Right forelimb (tissue), 1 donor: Measurements from ENCODE around the gene STPG2.
"Not testable (repeated sequence)": the region's sequence is repeated elsewhere in the genome, so short reads cannot be mapped to it uniquely, and the experiment has no call there.

Source experiments
- DNase-seq: peaks from one replicate; pipeline ENCODE4 v3.0.0-alpha.2; 2018

STPG2 gene

DNA sequence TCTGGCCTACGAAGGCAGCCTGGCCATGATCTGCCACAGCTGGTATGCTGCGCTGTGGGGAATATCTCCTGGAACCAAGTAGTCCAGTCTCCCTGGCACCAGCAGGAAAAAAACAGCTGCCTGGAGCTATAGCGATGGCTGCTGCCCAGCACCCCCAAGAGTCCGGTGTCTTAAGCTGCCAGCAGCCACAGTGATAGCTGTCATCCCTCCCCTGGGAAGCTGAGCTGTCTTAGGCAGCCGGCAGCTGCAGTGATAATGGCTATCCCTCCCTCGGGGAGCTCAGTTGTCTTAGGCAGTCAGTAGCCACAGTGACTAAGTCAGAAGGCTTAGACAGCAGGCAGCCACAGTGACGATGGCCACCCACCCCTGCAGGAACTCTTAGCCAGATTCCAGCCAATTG, 205.1 kb downstream of the STPG2 start:
- no peak for DNase-seq

DNA sequence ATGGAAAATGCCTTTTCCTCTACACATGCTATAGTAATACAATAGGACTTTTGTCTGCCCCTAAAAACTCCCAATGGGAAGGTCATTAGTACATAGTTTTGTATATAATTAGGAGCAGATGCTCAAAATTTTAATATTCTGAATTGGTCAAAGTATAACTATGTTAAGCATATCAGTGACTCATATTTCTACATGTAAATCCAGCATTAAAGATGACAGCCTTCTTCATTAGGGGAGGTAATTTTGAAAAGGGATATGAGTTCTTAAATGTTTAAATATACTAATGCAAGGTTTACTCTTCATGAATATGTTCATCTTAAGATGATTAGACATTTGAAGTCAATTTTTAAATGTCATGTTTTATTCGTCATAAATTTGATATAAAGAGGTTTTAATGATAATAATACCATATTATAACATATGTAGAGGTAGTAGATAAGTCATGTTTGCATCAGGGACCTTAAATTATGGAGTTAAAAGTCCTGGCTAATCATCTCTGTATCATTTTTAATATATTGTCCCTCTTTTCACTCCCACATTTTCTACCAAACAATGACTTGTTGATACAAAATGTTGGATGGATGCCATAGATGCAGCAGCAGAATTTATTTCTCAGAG, 218.8 kb downstream of the STPG2 start:
- no peak for DNase-seq

DNA sequence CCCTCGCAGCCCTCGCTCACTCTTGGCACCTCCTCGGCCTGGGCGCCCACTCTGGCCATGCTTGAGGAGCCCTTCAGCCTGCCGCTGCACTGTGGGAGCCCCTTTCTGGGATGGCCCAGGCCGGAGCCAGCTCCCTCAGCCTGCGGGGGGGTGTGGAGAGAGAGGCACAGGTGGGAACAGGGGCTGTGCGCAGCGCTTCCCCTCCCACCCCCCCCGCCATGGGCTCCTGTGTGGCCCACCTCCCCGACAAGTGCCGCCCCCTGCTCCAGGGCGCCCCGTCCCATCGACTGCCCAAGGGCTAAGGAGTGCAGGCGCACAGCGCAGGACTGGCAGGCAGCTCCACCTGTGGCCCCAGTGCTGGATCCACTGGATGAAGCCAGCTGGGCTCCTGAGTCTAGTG, 220.2 kb downstream of the STPG2 start:
- DNase-seq, result no peak

DNA sequence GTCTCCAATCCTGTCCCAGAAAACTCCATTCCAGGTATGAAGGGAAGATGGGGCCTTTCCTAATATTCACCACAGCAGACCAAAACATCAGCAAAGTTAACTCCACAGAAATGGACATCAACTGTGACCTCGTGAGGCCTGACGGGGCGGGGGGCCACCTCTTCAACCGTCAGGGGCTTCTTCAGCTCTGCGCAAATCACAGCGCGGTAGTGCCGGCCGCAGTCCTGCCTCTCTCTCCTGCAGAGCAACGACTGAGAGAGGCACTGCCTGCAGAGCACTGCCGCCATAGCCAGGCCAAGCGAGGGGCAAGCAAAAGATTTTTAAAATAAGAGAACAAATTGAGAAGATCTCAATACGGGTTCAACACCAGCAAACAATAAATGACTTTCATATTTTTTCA, 226.2 kb downstream of the STPG2 start:
- DNase-seq, result no peak

DNA sequence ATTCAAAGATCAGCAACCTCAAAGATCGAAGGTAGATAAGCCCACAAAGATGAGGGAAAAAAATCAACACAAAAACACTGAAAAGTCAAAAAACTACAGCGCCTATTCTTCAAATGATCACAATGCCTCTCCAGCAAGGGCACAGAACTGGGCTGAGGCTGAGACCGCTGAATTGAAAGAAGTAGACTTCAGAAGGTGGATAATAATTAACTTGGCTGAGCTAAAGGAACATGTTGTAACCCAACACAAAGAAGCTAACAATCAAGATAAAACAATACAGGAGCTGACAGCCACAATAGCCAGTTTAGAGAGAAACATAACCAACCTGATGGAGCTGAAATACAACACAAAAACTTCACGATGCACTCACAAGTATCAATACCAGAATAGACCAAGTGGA, 231.1 kb downstream of the STPG2 start:
- no peak for DNase-seq

DNA sequence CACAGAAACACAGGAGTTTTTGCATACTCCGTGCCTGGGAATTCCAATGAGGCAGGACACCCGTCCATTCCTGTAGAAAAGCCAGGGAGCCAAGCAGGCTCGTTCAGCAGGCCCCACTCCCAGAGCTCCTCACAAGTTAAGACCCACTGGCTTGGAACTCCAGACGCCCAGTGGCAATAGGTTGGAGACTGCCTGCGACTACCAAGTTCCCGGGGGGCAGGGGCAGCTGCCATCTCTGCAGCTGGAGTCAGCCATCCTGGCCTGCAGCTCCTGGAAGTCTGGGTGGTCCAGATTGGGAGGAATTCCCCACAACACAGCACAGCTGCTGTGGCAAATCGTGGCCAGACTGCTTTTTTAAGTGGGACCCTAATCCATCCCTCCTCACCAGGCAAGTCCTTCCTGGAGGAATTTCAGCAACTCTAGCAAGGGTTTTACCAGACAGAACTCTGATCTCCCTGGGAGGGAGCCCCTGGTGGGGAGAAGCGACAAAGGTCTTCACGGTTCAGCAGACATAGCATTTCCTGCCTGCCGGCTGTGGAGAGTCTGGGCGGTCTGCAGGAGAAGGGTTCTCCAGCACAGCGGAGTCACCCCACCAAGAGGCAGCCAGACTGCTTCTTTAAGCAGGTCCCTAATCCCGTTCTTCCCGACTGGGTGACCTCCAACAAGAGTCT, 231.9 kb downstream of the STPG2 start:
- no peak for DNase-seq

DNA sequence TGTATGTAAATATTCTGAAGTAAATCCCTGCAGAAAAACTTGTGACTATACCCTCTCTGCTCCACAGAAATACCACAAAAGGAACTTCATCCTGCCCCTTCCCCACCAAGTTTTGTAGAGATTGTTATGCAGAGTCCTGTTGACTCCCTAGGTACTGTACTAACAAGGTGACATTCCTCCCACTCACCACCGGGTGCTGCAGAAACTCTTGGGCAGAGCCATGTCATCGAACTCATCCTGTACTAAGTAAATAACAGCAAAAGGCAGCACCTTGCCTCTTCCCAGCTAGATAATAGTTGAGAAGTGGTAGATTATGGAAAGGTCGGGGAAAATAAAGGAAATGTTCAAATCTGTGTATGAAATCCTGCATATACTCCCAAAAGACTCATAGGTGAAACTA, 233.3 kb downstream of the STPG2 start:
- DNase-seq, result no peak

DNA sequence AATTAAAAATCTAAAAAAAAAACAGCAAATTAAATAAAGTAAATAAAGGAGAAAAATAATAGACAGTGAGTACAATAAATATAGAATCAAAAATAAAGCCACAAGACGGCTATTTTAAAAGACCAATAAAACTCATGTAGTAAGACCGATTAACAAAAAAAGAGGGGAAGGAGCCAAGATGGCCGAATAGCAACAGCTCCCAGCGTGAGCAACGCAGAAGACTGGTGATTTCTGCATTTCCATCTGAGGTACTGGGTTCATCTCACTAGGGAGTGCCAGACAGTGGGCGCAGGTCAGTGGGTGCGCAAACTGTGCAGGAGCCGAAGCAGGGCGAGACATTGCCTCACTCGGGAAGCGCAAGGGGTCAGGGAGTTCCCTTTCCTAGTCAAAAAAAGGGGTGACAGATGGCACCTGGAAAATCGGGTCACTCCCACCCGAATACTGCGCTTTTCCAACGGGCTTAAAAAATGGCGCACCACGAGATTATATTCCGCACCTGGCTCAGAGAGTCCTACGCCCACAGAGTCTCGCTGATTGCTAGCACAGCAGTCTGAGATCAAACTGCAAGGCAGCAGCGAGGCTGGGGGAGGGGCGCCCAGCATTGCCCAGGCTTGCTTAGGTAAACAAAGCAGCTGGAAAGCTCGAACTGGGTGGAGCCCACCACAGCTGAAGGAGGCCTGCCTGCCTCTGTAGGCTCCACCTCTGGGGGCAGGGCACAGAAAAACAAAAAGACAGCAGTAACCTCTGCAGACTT, 239.7 kb downstream of the STPG2 start:
- DNase-seq, result not testable (repeated sequence)

DNA sequence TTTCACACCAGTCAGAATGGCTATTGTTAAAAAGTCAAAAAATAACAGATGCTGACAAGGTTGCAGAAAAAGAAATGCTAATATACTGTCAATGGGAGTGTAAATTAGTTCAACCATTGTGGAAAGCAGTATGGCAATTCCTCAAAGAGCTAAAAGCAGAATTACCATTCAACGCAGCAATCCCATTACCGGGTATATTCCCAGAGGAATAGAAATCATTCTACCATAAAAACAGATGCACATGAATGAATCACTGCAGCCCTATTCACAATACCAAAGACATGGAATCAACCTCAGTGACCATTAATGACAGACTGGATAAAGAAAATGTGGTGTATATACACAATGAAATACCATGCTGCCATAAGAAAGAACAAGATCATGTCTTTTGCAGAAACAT, 243.0 kb downstream of the STPG2 start:
- no peak for DNase-seq

DNA sequence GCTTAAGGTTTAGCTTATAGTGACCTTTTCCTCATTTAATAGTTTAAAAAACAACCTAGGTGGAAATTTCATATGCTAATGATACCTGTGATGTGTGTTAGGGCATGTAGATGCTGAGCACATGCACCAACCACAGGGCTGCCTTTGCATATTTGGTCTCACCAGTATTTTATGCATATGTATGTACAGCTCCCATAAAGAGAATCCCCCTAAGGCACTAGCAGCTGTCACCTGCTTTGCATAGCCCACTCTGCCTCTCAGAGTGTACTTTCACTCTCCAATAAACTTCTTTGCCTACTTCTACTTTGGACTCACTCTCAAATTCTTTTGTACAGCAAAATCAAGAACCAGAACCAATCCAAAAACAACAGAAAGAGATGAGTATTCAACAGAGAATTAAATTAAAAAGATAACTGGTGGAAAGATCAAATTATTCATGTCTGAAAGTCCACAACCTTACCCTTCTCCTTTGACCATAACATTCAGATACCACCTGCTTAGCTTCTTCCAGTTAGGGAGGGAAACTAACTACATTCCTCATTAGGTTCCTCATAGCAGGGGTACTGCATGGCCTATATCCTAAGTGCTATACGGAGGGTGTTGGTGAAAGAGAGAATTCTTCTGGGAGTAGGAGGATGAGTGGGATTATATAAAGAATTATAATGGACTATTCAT, 250.5 kb downstream of the STPG2 start:
- no peak for DNase-seq

DNA sequence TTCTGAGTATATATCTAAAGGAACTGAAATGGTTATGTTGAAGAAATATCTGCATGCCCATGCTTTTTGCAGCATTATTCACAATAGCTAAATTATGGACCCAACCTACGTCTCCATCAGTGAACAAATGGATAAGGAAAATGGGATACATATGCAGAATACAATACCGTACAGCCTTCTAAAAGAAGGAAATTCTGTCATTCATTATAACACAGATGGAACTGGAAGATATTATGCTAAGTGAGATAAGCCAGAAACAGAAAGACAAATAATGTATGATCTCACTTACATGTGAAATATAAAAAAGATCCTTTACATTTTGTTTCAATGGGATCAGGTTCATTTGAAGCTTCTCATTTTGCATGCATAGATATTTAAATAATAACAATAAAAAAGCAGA, 263.3 kb downstream of the STPG2 start:
- DNase-seq, result no peak

DNA sequence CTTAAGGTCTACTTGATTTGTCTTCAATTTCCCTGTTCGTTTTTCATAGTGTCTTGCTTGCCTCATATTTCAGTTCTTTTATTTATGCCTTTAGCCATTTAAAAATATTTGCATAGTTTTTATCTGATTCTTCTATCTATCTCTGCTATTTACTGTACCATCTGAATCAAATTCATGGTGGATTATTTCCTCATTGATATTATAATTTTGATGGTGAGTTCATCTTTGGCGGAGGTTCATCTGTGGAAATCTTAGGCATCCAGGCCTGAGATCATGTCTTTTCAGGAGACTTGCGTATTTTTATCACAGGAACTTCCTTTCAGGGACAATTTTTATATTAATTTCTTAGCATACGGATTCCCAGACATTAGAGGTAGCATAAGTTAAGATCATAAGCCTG, 275.2 kb downstream of the STPG2 start:
- DNase-seq, result no peak

DNA sequence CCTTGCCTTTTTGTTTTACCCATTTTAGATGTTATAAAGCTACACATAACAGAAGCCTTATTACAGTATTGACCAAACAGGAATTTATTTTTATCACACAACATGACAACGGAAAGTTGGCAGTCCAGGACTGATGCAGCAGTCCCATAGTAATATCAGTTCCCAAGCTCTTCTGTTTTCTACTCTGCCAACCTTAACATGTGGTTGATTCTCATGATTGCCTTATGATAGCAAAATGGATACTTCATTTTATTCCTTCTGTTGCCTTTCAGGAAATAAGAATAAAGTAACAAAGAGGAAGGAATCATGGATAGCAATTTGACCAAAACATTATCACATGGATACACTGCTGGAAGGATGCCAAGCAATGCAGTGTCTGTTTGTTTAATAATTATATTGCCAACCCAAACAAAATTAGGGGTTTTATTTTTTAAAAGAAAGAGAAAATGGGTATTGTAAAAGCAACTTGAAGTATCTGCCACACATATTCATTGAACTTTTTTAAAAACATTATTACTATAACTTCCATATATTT, 275.7 kb downstream of the STPG2 start:
- DNase-seq, result no peak

DNA sequence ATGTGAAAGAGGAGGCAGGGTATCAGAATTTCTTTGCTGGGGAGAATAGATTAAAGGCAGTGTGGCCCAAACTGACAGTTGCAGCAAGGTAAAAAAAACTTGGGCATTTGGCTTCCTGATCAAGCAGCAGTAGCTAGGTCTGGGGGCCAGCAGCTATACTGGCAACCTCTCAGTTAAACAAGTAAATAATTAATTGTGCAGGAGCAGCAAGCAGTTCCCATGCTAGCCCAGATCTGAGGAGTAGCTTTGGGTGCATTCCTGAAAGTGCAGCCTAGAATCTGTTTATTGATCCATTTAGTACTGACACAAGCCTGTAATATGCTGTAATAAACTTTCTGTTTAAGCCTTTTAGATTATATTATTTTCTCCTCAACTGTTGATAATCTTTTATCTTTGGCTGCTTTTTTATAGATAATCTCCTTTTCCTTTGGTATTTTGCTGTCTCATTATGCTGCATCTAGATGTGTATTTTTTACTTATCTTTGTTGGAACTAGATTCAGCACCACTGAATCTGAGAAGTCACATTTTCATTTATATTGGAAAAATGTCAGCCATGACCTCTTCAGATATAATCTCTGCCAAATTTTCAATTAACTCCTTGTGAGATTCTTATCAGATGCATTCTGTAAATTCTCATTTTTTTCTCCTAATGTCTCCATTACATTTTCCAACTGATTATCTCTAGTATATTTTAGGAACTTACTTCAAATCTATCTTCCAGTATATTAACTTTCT, 276.3 kb downstream of the STPG2 start:
- no peak for DNase-seq

DNA sequence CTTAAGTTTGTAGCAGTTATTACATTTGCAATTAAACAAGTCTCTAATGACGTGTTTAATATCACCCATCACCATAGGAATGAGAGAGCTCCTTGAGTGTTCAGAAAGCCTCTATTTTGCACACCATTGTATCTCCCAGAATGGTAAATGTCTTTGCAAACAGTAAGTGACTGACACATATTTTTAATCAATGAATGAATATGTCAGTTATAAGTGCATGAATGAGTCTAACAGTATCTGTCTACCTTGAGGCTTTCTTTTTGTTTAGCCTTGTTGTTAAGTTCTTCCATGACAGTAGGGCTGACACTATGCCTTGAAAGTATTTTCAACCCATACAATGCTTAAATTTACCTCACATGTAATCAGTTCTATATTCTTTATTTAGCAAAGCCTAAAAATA, 292.2 kb downstream of the STPG2 start:
- no peak for DNase-seq

DNA sequence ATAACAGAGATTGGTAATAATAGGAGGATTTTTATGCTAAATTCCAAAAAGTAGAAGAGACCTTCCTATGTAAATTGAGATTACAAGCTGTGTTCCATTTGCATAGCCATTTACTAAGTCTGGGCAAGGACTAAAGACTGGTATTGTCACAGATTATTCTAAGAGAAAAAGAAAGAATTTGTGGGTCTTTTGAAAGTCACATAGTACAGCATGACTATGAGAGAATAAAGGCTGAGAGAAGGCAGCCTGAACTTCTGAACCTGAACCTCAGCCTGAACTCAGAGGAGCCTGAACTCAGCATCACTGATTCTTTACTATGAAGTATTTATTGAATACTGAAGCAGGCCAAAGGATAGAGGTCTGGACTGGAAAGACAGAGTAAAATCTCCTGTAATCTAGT, 297.5 kb downstream of the STPG2 start:
- DNase-seq, result no peak

DNA sequence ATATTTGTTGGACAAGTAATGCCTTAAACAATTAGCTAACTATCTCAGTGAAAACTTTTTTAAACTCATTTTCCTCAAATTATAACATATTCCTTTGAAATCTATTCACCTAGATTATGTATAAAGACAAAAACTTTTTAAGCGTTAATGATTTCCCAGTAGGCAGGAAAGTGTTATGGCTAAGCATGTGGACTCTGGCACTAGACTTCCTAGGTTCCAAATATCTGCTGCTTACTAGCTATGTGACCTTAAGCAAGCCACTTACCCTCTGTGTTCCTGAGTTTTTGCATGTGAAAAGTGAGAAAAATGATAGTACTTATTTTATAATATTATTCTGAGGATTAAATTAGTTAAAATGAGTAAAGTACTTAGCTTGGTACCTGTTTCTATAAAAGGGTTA, 301.8 kb downstream of the STPG2 start:
- no peak for DNase-seq

DNA sequence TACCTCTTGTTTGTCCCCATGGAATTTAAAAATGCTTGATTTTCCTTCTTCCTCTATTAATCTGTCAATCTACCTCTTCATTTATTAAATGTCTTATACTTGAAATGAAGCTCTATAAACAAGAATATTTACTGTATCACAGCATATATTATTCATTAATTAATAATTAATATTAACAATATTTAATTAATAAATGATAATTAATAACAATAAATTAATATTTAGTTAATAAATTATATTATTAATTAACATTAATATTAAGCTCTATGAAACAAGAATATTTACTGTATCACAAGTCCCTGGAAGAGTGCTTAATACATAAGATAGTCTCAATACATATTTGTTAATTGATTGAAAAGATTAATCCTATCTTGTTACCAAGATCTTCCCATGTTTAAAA, 306.6 kb downstream of the STPG2 start:
- DNase-seq, result no peak

DNA sequence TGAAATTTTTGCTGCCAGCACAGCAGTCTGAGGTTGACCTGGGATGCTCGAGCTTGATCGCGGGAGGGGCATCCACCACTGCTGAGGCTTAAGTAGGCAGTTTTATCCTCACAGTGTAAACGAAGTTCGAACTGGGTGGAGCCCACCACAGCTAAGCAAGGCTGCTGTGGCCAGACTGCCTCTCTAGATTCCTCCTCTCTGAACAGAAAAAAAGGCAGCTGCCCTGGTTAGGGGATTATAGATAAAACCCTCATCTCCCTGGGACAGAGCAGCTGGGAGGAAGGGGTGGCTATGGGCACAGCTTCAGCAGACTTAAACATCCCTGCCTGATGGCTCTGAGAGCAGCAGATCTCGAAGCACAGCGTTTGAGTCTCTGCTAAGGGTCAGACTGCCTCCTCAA, 314.6 kb downstream of the STPG2 start:
- no peak for DNase-seq

DNA sequence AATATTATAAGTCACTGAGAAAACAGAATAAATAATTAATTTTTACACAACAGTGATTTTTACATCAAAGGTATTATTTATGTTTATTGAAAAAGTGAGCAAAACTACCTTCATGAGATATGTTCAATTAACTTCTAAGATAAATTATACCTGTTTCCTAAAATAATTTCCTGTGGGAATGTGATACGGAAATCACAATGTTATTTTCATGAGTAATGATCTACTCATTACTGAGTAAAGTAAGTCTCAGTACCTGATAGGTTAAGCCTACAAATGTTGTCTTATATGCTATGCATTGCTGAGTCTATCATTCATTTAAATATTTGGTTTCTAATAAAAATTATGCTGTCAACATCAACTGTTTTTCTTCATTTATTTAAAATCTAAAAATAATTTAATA, 324.0 kb downstream of the STPG2 start:
- no peak for DNase-seq

DNA sequence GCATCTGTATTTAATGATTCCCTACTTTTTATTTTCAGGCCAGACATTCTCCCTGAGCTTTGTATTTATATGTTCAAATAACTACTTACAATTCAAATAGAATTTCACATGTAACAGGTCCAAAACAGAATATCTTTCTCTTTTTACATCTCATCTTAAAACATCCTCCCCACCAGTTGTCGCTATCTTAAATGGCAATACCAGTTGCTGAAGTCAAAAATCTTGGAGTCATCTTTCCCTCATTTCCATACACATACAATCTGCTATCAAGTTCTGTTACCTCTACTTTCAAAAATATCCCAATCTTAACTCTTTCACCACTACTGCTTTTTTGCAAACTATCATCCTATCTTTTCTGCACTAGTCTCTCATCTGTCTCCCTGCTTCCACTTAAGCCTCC, 330.5 kb downstream of the STPG2 start:
- no peak for DNase-seq

DNA sequence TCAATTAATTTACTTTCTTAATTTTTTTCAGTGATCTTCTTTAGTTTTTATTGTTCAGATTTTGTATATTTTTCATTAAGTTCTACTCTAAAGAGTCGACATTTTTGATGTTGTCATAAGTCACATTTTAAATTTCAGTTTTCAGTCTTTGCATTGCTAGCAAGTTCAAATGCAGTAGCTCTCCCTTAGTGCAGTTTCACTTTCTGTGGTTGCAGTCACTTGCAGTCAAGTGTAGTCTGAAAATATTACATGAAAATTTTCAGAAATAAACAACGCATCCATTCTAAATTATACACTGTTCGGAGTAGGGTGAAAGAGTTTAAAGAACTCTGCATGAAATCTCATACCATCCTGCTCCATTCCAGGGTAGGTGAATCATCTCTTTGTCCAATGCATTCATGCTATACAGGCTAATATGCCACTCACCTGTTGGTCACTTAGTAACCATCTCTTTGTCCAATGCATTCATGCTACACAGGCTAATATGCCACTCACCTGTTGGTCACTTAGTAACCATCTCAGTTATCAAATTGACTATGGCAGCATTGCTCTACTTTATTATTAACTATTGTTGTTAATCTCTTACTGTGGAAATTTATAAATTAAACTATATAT, 356.9 kb downstream of the STPG2 start:
- DNase-seq, result no peak
